Esophagus muscularis mucosa (tissue), 4 donors: ENCODE measurements around the gene EVC. TPM values are rescaled to one million over a fixed set of nuclear protein-coding genes. Genes with fewer than 3 reads are reported as not detected.

Source experiments
- DNase-seq: peaks from one replicate; pipeline ENCODE4 v3.0.0-alpha.2; 2017; ENCODE audit errors: extremely low spot score
- H3K27ac ChIP-seq, 4 donors: fragments of 200-600 bp; sonication (generic); replicated peaks in 1 of 4; 1 replicate in 3 of 4; 2 replicates in 1 of 4; pipeline ENCODE4 v1.5.1; 2016 to 2019; ENCODE audit warnings: mild to moderate bottlenecking in 1 of 4
- H3K27me3 ChIP-seq, 4 donors: fragments of 200-600 bp; sonication (generic); one replicate each; pipeline versions ENCODE4 v1.5.1 to v1.6.0; 2016 to 2019
- H3K36me3 ChIP-seq, 4 donors: fragments of 200-600 bp; sonication (generic); one replicate each; pipeline ENCODE4 v1.5.1; 2016 to 2019
- H3K4me1 ChIP-seq, 4 donors: fragments of 200-600 bp; sonication (generic); one replicate each; pipeline ENCODE4 v1.5.1; 2016 to 2019
- H3K4me3 ChIP-seq, 4 donors: fragments of 200-600 bp; sonication (generic); 1 replicate in 2 of 4; 2 replicates in 2 of 4; pipeline ENCODE4 v1.5.1; 2016 to 2019; ENCODE audit warnings: mild to moderate bottlenecking in 4 of 4, moderate library complexity in 1 of 4
- H3K9me3 ChIP-seq, 4 donors: fragments of 200-600 bp; sonication (generic); 1 replicate in 3 of 4; 2 replicates in 1 of 4; pipeline ENCODE4 v1.5.1; 2016 to 2019
- CTCF ChIP-seq, 3 experiments: fragments of 200-600 bp in 2 of 3; fragments of 450-650 bp in 1 of 3; sonication (generic) in 2 of 3; IDR thresholded peaks; one replicate each; pipeline ENCODE4 v1.5.1; 2017 to 2019; ENCODE audit warnings: antibody characterized with exemption in 3 of 3, mild to moderate bottlenecking in 2 of 3, moderate library complexity in 1 of 3
- EP300 ChIP-seq: sonication (generic); formaldehyde crosslinking; IDR thresholded peaks from one replicate; pipeline ENCODE4 v1.6.1; 2017; ENCODE audit warnings: antibody characterized with exemption
- POLR2A ChIP-seq: fragments of 450-650 bp; IDR thresholded peaks from one replicate; pipeline ENCODE4 v1.6.1; 2017; ENCODE audit warnings: antibody characterized with exemption, moderate library complexity, mild to moderate bottlenecking, low read depth
- POLR2AphosphoS5 ChIP-seq, 2 donors: sonication (generic); formaldehyde crosslinking; IDR thresholded peaks; one replicate each; pipeline ENCODE4 v1.6.1; 2017; ENCODE audit warnings: antibody characterized with exemption in 2 of 2
- whole genome bisulfite sequencing: methylation state at CpG from one replicate; pipeline ENCODE4 v1.1.5; 2018; 5-methylcytosine and 5-hydroxymethylcytosine counted together
- intact Hi-C: fragments of 100-400 bp; cut with DNase I; formaldehyde crosslinking; loops from one replicate; pipeline ENCODE4 v1.15.1; 2023
- total RNA-seq, 4 donors: library from RNA; depleted of rRNA; stranded (reverse); fragments of >200 nt; gene quantifications; one replicate each; pipeline versions ENCODE4 v1.1.0 to v1.2.1, GENCODE V29; 2016

The EVC gene
- total RNA-seq, 4 donors from 2014 or later = 25.7 to 59.6 (median 44.2) TPM

- H3K4me3 ChIP-seq = no peak overlapping the region
- H3K27me3 ChIP-seq = no peaks in the 10 kb centered on the region
- no peak overlapping the region for H3K27ac ChIP-seq
- DNase-seq = no peak
- H3K4me1 ChIP-seq = peaks cover 4 to 10% (median 7%) of the 10 kb centered on the region in 4 donors
- H3K36me3 ChIP-seq = peaks cover 0 to 58% (median 23%) of the 10 kb centered on the region in 4 donors
- intact Hi-C loops = loop anchor here (10.0 kb wide), 1 partner anchor 152 kb away; no protein-coding TSS in a partner anchor
- no peak for TF ChIP-seq CTCF (IDR thresholded peaks at IDR 0.05)
- TF ChIP-seq POLR2A = no peak
- TF ChIP-seq EP300 = no peak
- no peak for TF ChIP-seq POLR2AphosphoS5 (IDR thresholded peaks at IDR 0.05)
- 77% methylated on average over 5 of the region's 5 CpGs for WGBS
- H3K9me3 ChIP-seq = no peaks in the 10 kb centered on the region
Measured at GRCh38 chr4:5822619-5823018, 111.6 kb downstream of the EVC start.

GRCh38 chr4:5823542-5824211, 112.7 kb downstream of the EVC start:
- Histone ChIP-seq H3K36me3 (peaks cover 0 to 61% (median 19%) of the 10 kb centered on the region in 4 donors), H3K4me1 (peaks cover 4 to 15% (median 10%) of the 10 kb centered on the region in 4 donors), H3K9me3 (no peaks in the 10 kb centered on the region), H3K27ac (no peak overlapping the region), H3K4me3 (no peak overlapping the region), H3K27me3 (no peaks in the 10 kb centered on the region)
- intact Hi-C loops = loop anchor here (10.0 kb wide), 1 partner anchor 151 kb away; no protein-coding TSS in a partner anchor
- no peak for DNase-seq
- WGBS = 92% methylated on average over 10 of the region's 10 CpGs
- TF ChIP-seq EP300 (no peak), POLR2AphosphoS5 (IDR thresholded peaks at IDR 0.05) (no peak), CTCF (IDR thresholded peaks at IDR 0.05) (no peak), POLR2A (no peak)

- DNase-seq = no peak
- TF ChIP-seq CTCF (IDR thresholded peaks at IDR 0.05) (no peak), POLR2A (no peak), POLR2AphosphoS5 (IDR thresholded peaks at IDR 0.05) (no peak), EP300 (no peak)
- intact Hi-C loops = loop anchor here (10.0 kb wide), 1 partner anchor 151 kb away; no protein-coding TSS in a partner anchor
- H3K4me1 ChIP-seq = peaks cover 4 to 15% (median 10%) of the 10 kb centered on the region in 4 donors
- no peak overlapping the region for H3K27ac ChIP-seq
- WGBS = 85% methylated on average over 7 of the region's 7 CpGs
- no peak overlapping the region for H3K4me3 ChIP-seq
- peaks cover 0 to 55% (median 16%) of the 10 kb centered on the region in 4 donors for H3K36me3 ChIP-seq
- H3K27me3 ChIP-seq = no peaks in the 10 kb centered on the region
- H3K9me3 ChIP-seq = no peaks in the 10 kb centered on the region
Measured at GRCh38 chr4:5824227-5824626, 113.2 kb downstream of the EVC start.

- Histone ChIP-seq H3K9me3 (no peaks in the 10 kb centered on the region), H3K27me3 (no peaks in the 10 kb centered on the region), H3K4me1 (peaks cover 4 to 15% (median 10%) of the 10 kb centered on the region in 4 donors), H3K27ac (no peak overlapping the region), H3K36me3 (peaks cover 0 to 51% (median 16%) of the 10 kb centered on the region in 4 donors), H3K4me3 (no peak overlapping the region)
- intact Hi-C loops = loop anchor here (10.0 kb wide), 1 partner anchor 150 kb away; no protein-coding TSS in a partner anchor
- TF ChIP-seq EP300 (no peak), POLR2AphosphoS5 (IDR thresholded peaks at IDR 0.05) (no peak), POLR2A (no peak), CTCF (IDR thresholded peaks at IDR 0.05) (peak in 1 of 3 experiments; percentile 40)
- WGBS = 71% methylated on average over 6 of the region's 6 CpGs
- DNase-seq = no peak
Measured at GRCh38 chr4:5824635-5825034, 113.6 kb downstream of the EVC start.
